GM19468 (cell line): ENCODE results near the gene GRN.

Experiments used
- ATAC-seq: cut with Tn5 transposase; IDR thresholded peaks from one replicate; pipeline ENCODE4 v1.9.1; 2021; ENCODE audit warnings: mild to moderate bottlenecking, moderate library complexity, moderate number of reproducible peaks; ENCODE audit not compliant: unreplicated experiment; ENCODE audit errors: extremely low read depth

GRN gene

GRCh38 chr17:44398692-44399691 is 53.9 kb downstream of the GRN start:
- ATAC-seq: no peak

- ATAC-seq: no peak
Measured at GRCh38 chr17:44400226-44400847, 55.2 kb downstream of the GRN start.
